Measurements from ENCODE around the gene PAPOLB. TPM values are rescaled to one million over a fixed set of nuclear protein-coding genes. Genes with fewer than 3 reads are reported as not detected.
"Not testable (repeated sequence)": the region's sequence is repeated elsewhere in the genome, so short reads cannot be mapped to it uniquely, and the experiment has no call there.

The PAPOLB gene
- total RNA-seq = under 1 TPM; 0.19 to 0.24 TPM
- long read RNA-seq, donor 1 = 0 reads
- long read RNA-seq, donor 2 = 0 reads

DNA sequence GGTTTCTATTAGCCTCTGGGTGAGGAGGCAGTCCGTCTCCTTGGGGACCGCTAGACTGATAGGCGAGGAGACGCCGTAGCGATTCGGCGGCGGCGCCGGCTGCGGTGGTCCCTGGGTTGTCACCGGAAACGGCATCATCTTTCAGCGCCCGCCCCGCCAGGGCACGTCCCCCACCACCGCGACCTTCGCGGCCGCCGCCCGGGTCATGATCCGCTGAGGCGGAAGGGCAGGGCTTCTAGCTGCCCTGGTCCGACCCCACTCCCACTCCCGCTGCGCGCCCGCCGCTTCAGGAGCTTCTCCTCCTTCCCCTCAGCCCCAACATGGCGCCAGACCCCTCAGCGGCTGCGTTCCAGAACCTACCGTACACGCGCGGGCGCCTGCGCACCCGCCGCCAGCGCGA, at the start of gene PAPOLB:
Gene PAPOLB (minus strand): TSS at position 358 of the 400 bp plus-strand sequence. CDS start 220 bp downstream, at position 138.
- DNase-seq (ENCODE audit: low spot score) = no peak
- intact Hi-C loops (cut with DNase I) = loop anchor here in 1 of 2 donors (10.0 kb wide), 1 partner anchor 57 kb away; no protein-coding TSS in a partner anchor

DNA sequence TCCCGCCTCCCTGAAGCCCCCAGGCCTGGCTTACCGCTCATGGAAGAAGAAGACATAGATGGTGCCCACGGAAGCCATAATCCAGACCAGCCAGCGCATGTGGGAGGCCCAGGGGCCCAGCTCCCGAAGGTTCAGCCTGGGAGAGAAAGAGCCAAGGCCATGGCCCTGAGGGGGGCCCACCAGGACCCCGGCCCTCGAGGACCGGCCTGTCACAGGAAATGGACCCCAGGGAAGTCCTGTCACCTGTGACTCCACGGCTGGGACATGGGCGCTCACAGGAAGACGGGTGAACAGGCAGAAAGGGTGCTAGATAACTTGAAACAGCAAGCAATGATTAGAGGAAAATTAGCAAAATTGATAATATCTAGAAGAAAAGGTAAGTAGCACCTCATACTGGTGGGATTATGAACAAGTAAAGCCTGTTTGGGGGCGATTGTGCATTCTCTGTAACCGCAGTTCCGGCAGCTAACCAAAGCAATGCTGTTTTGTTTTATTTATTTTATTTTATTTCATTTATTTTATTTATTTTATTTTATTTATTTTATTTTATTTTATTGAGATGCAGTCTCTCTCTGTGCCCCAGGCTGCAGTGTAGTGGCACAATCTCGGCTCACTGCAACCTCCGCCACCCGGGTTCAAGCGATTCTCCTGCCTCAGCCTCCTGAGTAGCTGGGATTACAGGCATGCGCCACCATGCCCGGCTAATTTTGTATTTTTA, 49.4 kb upstream of the PAPOLB start:
- DNase-seq (ENCODE audit: low spot score) = no peak
- intact Hi-C loops (cut with DNase I) = no loop called here

GRCh38 chr7:4906682-4907081, 44.9 kb upstream of the PAPOLB start:
- intact Hi-C loops (cut with DNase I) = no loop called here

DNA sequence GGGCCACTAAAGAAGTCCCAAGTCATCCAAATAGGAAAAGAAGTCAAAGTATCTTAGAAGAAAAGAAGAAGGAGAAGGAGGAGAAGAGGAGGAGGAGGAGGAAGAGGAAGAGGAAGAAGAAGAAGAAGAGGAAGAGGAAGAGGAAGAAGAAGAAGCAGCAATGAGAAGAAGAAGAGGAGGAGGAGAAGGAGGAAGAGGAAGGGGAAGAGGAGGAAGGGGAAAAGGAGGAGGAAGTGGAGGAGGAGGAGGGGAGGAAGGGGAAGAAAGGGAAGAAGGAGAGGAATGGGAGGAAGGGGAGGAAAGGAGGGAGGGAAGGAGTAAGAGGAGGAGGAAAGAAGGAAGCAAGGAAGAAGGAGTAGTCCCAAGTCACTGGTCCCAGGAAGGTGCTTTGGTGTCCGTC, 43.3 kb upstream of the PAPOLB start:
- intact Hi-C loops (cut with DNase I) = no loop called here
- DNase-seq (ENCODE audit: low spot score) = no peak

More at GRCh38 chr7:4906682-4907081, 44.9 kb upstream of the PAPOLB start:
- no peak for DNase-seq (ENCODE audit: low spot score)

DNA sequence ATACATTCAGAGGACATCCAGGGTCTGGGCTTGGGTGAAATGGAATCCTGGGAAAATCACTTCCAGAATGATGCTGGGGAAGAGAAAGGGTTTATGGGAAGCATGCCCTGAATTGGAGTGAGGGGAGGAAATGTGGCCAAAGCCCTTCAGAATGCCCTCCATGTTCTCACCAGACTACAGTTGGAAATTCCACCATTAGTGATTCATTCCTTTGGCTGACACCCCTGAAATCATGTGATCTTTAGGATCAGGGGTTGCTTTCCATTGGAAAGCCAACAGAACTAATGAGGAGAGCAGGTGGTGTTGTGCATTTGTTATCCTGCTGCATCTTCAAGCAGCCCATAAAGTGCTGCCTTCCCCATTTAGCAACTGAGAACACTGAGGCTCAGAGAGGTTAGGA, 42.5 kb upstream of the PAPOLB start:
- intact Hi-C loops (cut with DNase I) = no loop called here

GRCh38 chr7:4895766-4896165, 33.9 kb upstream of the PAPOLB start:
- DNase-seq (ENCODE audit: low spot score) = no peak
- intact Hi-C loops (cut with DNase I) = no loop called here

More for the DNA sequence above, 42.5 kb upstream of the PAPOLB start:
- no peak for DNase-seq (ENCODE audit: low spot score)

DNA sequence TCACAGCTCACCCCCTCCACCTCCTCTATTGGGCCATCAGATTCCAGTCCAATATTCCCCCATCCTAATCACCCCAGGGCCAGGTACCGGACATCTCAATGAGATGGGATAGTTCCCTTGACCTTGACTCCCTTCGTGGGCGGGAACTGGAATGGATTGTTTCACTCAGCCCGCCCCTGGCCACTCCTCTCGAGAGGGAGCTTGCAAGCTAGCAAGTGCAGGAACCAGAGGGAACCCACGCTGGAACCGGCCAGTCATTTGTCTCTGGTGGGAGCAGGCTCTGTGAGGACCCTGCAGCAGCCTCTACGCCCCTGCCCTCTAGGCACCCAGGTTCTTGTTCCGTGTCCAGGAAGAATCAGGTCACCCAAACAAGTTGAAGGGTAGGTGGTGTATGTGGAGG, 32.7 kb upstream of the PAPOLB start:
- intact Hi-C loops (cut with DNase I) = no loop called here
- DNase-seq (ENCODE audit: low spot score) = no peak

- intact Hi-C loops (cut with DNase I) = no loop called here
Observed at GRCh38 chr7:4893929-4894475, 32.2 kb upstream of the PAPOLB start.

DNA sequence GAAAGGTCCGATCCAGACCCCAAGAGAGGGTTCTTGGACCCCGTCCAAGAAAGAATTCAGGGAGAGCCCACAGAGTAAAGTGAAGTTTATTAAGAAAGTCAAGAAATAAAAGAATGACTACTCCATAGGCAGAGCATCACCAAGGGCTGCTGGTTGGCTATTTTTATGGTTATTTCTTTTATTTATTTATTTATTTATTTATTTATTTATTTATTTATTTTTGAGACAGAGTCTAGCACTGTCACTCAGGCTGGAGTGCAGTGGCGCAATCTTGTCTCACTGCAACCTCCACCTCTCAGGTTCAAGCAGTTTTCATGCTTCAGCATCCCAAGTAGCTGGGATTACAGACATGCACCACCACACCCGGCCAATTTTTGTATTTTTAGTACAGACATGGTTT, 31.4 kb upstream of the PAPOLB start:
- intact Hi-C loops (cut with DNase I); DNase-seq (ENCODE audit: low spot score): not testable (repeated sequence)

More at GRCh38 chr7:4893929-4894475, 32.2 kb upstream of the PAPOLB start:
- no peak for DNase-seq (ENCODE audit: low spot score)

DNA sequence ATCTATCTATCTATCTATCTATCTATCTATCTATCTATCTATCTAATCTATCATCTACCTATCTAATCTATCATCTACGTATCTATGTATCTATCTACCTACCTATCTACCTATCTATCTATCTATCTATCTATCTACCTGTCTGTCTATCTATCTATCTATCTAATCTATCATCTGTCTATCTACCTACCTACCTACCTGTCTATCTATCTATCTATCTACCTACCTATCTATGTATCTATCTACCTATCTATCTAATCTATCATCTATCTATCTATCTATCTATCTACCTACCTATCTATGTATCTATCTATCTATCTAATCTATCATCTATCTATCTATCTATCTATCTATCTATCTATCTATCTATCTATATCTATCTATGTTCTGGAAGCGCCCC, 29.7 kb upstream of the PAPOLB start:
- intact Hi-C loops (cut with DNase I); DNase-seq (ENCODE audit: low spot score): not testable (repeated sequence)

GRCh38 chr7:4889682-4890081, 27.9 kb upstream of the PAPOLB start:
- no peak for DNase-seq (ENCODE audit: low spot score)
- intact Hi-C loops (cut with DNase I) = no loop called here

GRCh38 chr7:4888161-4888560, 26.3 kb upstream of the PAPOLB start:
- no peak for DNase-seq (ENCODE audit: low spot score)
- intact Hi-C loops (cut with DNase I) = no loop called here

DNA sequence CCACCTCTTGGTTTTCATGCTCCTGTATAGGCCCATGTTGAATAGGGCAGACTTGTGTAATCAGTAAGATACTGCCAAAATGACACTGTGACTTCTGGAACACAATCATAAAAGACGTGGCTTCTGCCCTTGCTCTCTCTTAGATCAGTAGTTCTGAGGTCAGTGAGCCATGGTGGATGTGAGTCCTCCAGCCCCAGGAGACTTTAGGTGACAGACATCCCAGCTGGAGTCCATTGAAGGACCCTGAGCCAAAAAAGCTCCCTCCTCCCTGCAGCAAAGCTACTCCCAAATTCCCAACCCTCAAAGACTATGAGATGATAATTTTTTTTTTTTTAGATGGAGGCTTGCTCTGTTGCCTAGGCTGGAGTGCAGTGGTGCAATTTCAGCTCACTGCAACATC, 24.8 kb upstream of the PAPOLB start:
- intact Hi-C loops (cut with DNase I) = no loop called here
- DNase-seq (ENCODE audit: low spot score) = no peak

DNA sequence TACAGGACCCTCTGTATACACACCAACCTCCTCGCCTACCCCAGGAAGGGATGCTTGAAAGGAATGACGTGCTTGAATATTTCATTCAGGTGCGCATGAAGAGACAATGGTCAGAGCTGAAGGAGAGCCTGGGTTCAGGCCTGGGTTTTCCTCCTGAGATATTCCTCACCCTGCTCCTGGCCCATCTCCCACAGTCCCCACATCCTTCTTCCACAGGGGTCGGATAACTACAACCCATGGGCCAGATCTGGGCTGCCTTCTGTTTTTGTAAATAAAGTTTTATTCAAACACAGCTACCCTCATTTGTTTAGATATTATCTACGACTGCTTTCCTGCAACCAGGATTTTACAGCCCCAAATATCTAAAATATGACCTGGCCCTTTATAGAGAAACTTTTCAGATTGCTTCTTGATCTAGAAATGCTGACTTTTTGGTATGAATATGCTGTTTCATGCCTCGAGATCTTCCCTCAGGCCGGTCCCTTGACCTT, 23.5 kb upstream of the PAPOLB start:
- intact Hi-C loops (cut with DNase I) = no loop called here
- DNase-seq (ENCODE audit: low spot score) = peak; percentile 26

GRCh38 chr7:4884164-4884563, 22.3 kb upstream of the PAPOLB start:
- intact Hi-C loops (cut with DNase I) = no loop called here
- DNase-seq (ENCODE audit: low spot score) = peak; percentile 44

DNA sequence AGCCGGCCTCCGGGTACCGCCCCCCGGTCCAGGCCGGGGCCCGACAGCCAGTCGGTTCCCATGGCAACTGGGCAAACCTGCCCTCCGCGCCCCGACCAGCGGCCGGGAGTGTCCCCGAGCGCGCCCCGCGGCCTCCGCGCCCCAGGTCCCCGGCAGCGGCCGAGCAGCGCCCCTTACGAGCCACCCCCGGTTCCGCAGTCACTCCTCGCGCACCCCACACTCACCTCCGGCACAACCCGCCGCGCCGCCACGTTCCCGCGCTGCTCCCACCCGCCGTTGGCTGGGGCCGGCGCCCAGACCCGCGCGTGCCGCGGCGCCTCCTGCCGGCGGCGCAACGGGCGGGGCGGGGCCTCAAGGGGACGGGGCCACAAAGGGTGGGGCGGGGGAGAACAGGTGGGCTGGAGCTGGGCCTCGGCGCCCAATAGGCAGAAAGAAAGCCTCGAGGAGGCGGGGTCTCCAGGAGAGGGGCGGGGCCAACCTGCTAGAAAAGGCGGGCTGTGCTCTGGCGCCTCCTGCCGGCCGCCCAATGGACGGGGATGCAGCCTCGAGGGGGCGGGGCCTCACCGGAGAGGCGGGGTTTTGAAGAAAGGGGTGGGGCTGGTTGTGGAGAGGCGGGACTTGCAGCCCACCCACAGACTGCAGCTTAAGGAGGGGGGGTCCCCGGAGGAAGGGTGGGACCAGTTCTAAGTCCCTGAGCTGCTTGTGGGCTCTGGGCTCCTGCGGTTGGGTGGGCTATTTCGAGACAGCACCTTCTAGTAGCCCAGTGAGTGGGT, 21.7 kb upstream of the PAPOLB start, which contains the start of gene RADIL:
Gene RADIL (minus strand): TSS at position 345 of the 773 bp plus-strand sequence. CDS start 5,577 bp downstream, outside the sequence.
- DNase-seq (ENCODE audit: low spot score) = peak; percentile 98
- intact Hi-C loops (cut with DNase I) = no loop called here

- peak; percentile 80 for DNase-seq (ENCODE audit: low spot score)
- intact Hi-C loops (cut with DNase I) = no loop called here
Observed at GRCh38 chr7:4883033-4883371, 21.2 kb upstream of the PAPOLB start.

- intact Hi-C loops (cut with DNase I) = no loop called here
- DNase-seq (ENCODE audit: low spot score) = peak; percentile 90
Observed at GRCh38 chr7:4882169-4883032, 20.6 kb upstream of the PAPOLB start.

GRCh38 chr7:4880218-4880617, 18.4 kb upstream of the PAPOLB start:
- DNase-seq (ENCODE audit: low spot score) = peak; percentile 62

More at GRCh38 chr7:4880218-4880617, 18.4 kb upstream of the PAPOLB start:
- intact Hi-C loops (cut with DNase I) = no loop called here
